HG02870 (cell line): ENCODE data around the gene XNDC1N.
"Not testable (repeated sequence)": the region's sequence is repeated elsewhere in the genome, so short reads cannot be mapped to it uniquely, and the experiment has no call there.

ENCODE experiments used
- ATAC-seq: cut with Tn5 transposase; IDR thresholded peaks from one replicate; pipeline ENCODE4 v1.9.1; 2021; ENCODE audit warnings: mild to moderate bottlenecking, moderate library complexity; ENCODE audit not compliant: unreplicated experiment

The XNDC1N gene

GRCh38 chr11:71933141-71933933 is 4.9 kb upstream of the XNDC1N start:
- ATAC-seq: no peak

- no peak for ATAC-seq
These were observed 2.8 kb upstream of the XNDC1N start for GRCh38 chr11:71931245-71931602.

GRCh38 chr11:71930556-71931244 is 2.3 kb upstream of the XNDC1N start:
- no peak for ATAC-seq

- ATAC-seq: no peak
These were observed 1.1 kb upstream of the XNDC1N start for GRCh38 chr11:71929491-71929890.

GRCh38 chr11:71928737-71929443 is 496 bp upstream of the XNDC1N start, which contains the start of gene RNF121:
RNF121 (plus strand) TSS chr11:71929046; CDS start chr11:71929062, 16 bp downstream.
- ATAC-seq: peak; percentile 67

GRCh38 chr11:71917646-71918140 is 10.7 kb downstream of the XNDC1N start:
- ATAC-seq: no peak

- no peak for ATAC-seq
These were observed 13.7 kb downstream of the XNDC1N start for GRCh38 chr11:71914617-71915189.

GRCh38 chr11:71913756-71914526 is 14.5 kb downstream of the XNDC1N start:
- no peak for ATAC-seq

GRCh38 chr11:71911986-71912340 is 16.4 kb downstream of the XNDC1N start:
- not testable (repeated sequence) for ATAC-seq

- not testable (repeated sequence) for ATAC-seq
These were observed 16.9 kb downstream of the XNDC1N start for GRCh38 chr11:71911321-71911985.

GRCh38 chr11:71910775-71911174 is 17.6 kb downstream of the XNDC1N start:
- not testable (repeated sequence) for ATAC-seq

- no peak for ATAC-seq
These were observed 20.2 kb downstream of the XNDC1N start for GRCh38 chr11:71908218-71908617.

- not testable (repeated sequence) for ATAC-seq
These were observed 27.3 kb downstream of the XNDC1N start for GRCh38 chr11:71901137-71901536.

GRCh38 chr11:71895961-71896360 is 32.4 kb downstream of the XNDC1N start:
- ATAC-seq: no peak

- not testable (repeated sequence) for ATAC-seq
These were observed 39.1 kb downstream of the XNDC1N start for GRCh38 chr11:71889181-71889872.

- ATAC-seq: not testable (repeated sequence)
These were observed 39.9 kb downstream of the XNDC1N start for GRCh38 chr11:71888335-71889010.

- not testable (repeated sequence) for ATAC-seq
These were observed 42.6 kb downstream of the XNDC1N start for GRCh38 chr11:71885806-71886205.
